ENCODE measurements around the gene ALK. TPM values are rescaled to one million over a fixed set of nuclear protein-coding genes. Genes with fewer than 3 reads are reported as not detected.

ALK gene
- total RNA-seq, 4 donors from 2014 or later: 0.08 to 0.40 (median 0.28) TPM

GRCh38 chr2:29578084-29578598 lies 343.2 kb downstream of the ALK start:
- no peaks in the 10 kb centered on the region for H3K9me3 ChIP-seq
- 86 to 93% methylated on average over 3 of the region's 3 CpGs for WGBS, 2 donors
- DNase-seq: no peak
- no peak overlapping the region for H3K27ac ChIP-seq
- TF ChIP-seq POLR2A (IDR thresholded peaks at IDR 0.05) (no peak), CTCF (IDR thresholded peaks at IDR 0.05) (no peak)
- intact Hi-C loops (cut with DNase I): no loop called here
- H3K27me3 ChIP-seq: no peaks in the 10 kb centered on the region
- H3K4me1 ChIP-seq: no peaks in the 10 kb centered on the region
- H3K36me3 ChIP-seq: no peaks in the 10 kb centered on the region
- no peak overlapping the region for H3K4me3 ChIP-seq (replicated peaks in 1 of 3)

GRCh38 chr2:29576231-29576630 lies 345.2 kb downstream of the ALK start:
- H3K9me3 ChIP-seq: no peaks in the 10 kb centered on the region
- no peak overlapping the region for H3K27ac ChIP-seq
- WGBS, 2 donors: 59 to 62% methylated on average over 3 of the region's 3 CpGs
- H3K4me1 ChIP-seq: no peaks in the 10 kb centered on the region
- H3K27me3 ChIP-seq: no peaks in the 10 kb centered on the region
- no peaks in the 10 kb centered on the region for H3K36me3 ChIP-seq
- no peak overlapping the region for H3K4me3 ChIP-seq (replicated peaks in 1 of 3)
- TF ChIP-seq POLR2A (IDR thresholded peaks at IDR 0.05) (no peak), CTCF (IDR thresholded peaks at IDR 0.05) (no peak)
- DNase-seq: no peak
- intact Hi-C loops (cut with DNase I): no loop called here

GRCh38 chr2:29575370-29575890 lies 346.0 kb downstream of the ALK start:
- no peaks in the 10 kb centered on the region for H3K9me3 ChIP-seq
- no peak for DNase-seq
- H3K4me3 ChIP-seq (replicated peaks in 1 of 3): no peak overlapping the region
- TF ChIP-seq CTCF (IDR thresholded peaks at IDR 0.05): no peak
- no peak for TF ChIP-seq POLR2A (IDR thresholded peaks at IDR 0.05)
- WGBS, 2 donors: 63 to 93% methylated on average over 4 of the region's 4 CpGs
- H3K36me3 ChIP-seq: no peaks in the 10 kb centered on the region
- no peaks in the 10 kb centered on the region for H3K4me1 ChIP-seq
- no peaks in the 10 kb centered on the region for H3K27me3 ChIP-seq
- intact Hi-C loops (cut with DNase I): no loop called here
- no peak overlapping the region for H3K27ac ChIP-seq

- no peak for DNase-seq
- H3K27me3 ChIP-seq: no peaks in the 10 kb centered on the region
- H3K27ac ChIP-seq: no peak overlapping the region
- H3K36me3 ChIP-seq: no peaks in the 10 kb centered on the region
- H3K4me1 ChIP-seq: no peaks in the 10 kb centered on the region
- intact Hi-C loops (cut with DNase I): no loop called here
- no peak overlapping the region for H3K4me3 ChIP-seq (replicated peaks in 1 of 3)
- 93 to 95% methylated on average over 4 of the region's 4 CpGs for WGBS, 2 donors
- no peak for TF ChIP-seq CTCF (IDR thresholded peaks at IDR 0.05)
- no peaks in the 10 kb centered on the region for H3K9me3 ChIP-seq
These were observed 347.8 kb downstream of the ALK start for GRCh38 chr2:29573612-29574011.

- no peak for DNase-seq
- H3K4me3 ChIP-seq (replicated peaks in 1 of 3): no peak overlapping the region
- H3K36me3 ChIP-seq: no peaks in the 10 kb centered on the region
- no peaks in the 10 kb centered on the region for H3K9me3 ChIP-seq
- intact Hi-C loops (cut with DNase I): no loop called here
- H3K27me3 ChIP-seq: no peaks in the 10 kb centered on the region
- H3K27ac ChIP-seq: no peak overlapping the region
- TF ChIP-seq CTCF (IDR thresholded peaks at IDR 0.05): no peak
- TF ChIP-seq POLR2A (IDR thresholded peaks at IDR 0.05): no peak
- no peaks in the 10 kb centered on the region for H3K4me1 ChIP-seq
- WGBS, 2 donors: 93 to 99% methylated on average over 2 of the region's 2 CpGs
These were observed 348.2 kb downstream of the ALK start for GRCh38 chr2:29573147-29573546.

All from thyroid gland (tissue), 4 donors.